Measurements from ENCODE around the gene ZNRF1. TPM values are rescaled to one million over a fixed set of nuclear protein-coding genes. Genes with fewer than 3 reads are reported as not detected.

Gene ZNRF1
- total and polyA plus RNA-seq, 2 of the 13 experiments (the other 11 are each of a cell fraction or from before 2014, with no cell fraction given), result 43.9 to 58.7 TPM

DNA sequence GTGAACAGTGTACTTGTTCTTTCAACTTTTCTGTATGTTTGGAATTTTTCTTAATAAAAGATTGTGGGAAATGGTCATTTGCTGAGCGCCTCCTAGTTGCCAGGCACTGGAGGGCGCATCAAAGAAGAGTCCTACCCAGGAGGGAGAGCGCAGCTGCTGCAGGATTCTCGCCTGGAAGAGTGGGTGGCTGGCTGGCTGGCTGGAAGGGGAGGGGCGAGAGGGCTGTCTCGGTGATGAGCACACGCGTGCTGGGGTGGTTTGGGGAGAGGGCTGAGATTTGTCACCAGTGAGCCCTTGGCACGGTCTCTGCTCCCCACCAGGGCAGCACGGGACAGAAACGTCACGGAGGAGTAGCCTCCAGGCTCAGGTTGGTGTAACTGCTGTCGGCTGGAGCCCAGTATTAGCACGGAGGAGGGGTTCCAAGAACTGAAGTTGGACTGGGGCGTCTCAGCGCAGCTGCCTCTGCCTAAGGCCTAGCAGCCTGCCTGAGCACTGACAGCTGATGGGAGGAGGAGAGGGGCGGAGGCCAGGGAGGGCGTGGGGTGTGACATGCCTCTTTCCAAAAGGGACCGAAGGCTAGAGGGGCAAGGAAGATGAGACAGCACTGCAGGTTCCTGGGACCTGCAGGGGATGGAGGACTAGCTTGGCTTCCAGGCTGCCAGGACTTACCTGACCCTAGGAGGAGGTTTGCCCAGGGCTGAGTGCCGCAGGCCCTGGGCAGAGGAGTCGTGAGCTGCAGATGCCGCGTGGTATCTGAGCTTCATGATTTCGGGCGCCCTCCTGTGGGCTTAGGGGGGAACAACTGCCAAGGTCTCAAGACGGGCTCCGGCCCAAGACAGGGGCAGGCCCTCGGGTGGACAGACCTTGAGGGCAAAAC lies 112.1 kb downstream of the ZNRF1 start (continued):
- TF ChIP-seq, protein P1, sequence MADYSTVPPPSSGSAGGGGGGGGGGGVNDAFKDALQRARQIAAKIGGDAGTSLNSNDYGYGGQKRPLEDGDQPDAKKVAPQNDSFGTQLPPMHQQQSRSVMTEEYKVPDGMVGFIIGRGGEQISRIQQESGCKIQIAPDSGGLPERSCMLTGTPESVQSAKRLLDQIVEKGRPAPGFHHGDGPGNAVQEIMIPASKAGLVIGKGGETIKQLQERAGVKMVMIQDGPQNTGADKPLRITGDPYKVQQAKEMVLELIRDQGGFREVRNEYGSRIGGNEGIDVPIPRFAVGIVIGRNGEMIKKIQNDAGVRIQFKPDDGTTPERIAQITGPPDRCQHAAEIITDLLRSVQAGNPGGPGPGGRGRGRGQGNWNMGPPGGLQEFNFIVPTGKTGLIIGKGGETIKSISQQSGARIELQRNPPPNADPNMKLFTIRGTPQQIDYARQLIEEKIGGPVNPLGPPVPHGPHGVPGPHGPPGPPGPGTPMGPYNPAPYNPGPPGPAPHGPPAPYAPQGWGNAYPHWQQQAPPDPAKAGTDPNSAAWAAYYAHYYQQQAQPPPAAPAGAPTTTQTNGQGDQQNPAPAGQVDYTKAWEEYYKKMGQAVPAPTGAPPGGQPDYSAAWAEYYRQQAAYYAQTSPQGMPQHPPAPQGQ (CRISPR knock-in tag; IDR thresholded peaks at IDR 0.05; ENCODE audit: borderline replicate concordance), result peak; percentile 87; the same call in 1 of the 2 replicates
- TF ChIP-seq ZMYM3 (CRISPR knock-in tag; IDR thresholded peaks at IDR 0.05) (peak; percentile 76; the same call in 1 of the 2 replicates), PRMT3 (CRISPR knock-in tag; IDR thresholded peaks at IDR 0.05; ENCODE audit: borderline replicate concordance, low read depth) (no peak), ZMYM2 (CRISPR knock-in tag; IDR thresholded peaks at IDR 0.05) (no peak), KMT2B (CRISPR knock-in tag; IDR thresholded peaks at IDR 0.05) (no peak), MIXL1 (CRISPR knock-in tag; IDR thresholded peaks at IDR 0.05) (no peak), ZNF484 (CRISPR knock-in tag; IDR thresholded peaks at IDR 0.05; ENCODE audit: borderline replicate concordance, low read depth) (no peak), SAFB2 (CRISPR knock-in tag; IDR thresholded peaks at IDR 0.05; ENCODE audit: borderline replicate concordance, low read depth) (no peak; the same call in 1 of the 2 replicates), RAD51 (IDR thresholded peaks at IDR 0.05; ENCODE audit: borderline replicate concordance) (no peak), ZNF10 (CRISPR knock-in tag; IDR thresholded peaks at IDR 0.05; ENCODE audit: borderline replicate concordance, low read depth) (no peak), ZBTB1 (CRISPR knock-in tag; IDR thresholded peaks at IDR 0.05; ENCODE audit: borderline replicate concordance) (no peak), MEIS1 (CRISPR knock-in tag; IDR thresholded peaks at IDR 0.05; ENCODE audit: borderline replicate concordance) (peak; percentile 71; the same call in 1 of the 2 replicates), ZNF598 (CRISPR knock-in tag; IDR thresholded peaks at IDR 0.05; ENCODE audit: borderline replicate concordance) (no peak; the same call in 1 of the 2 replicates), GPN1 (CRISPR knock-in tag; IDR thresholded peaks at IDR 0.05; ENCODE audit: borderline replicate concordance) (no peak), JUN (CRISPR knock-in tag; IDR thresholded peaks at IDR 0.05) (0 out of 2 replicates have a peak, but pooled peaks have one; percentile 61), SNAI1 (CRISPR knock-in tag; IDR thresholded peaks at IDR 0.05; ENCODE audit: borderline replicate concordance) (no peak), TCF12 (IDR thresholded peaks at IDR 0.05) (no peak), TCF12 (CRISPR knock-in tag; IDR thresholded peaks at IDR 0.05) (no peak), ZNF563 (CRISPR knock-in tag; IDR thresholded peaks at IDR 0.05) (no peak), HES4 (CRISPR knock-in tag; IDR thresholded peaks at IDR 0.05; ENCODE audit: borderline replicate concordance) (no peak), MATR3 (CRISPR knock-in tag; IDR thresholded peaks at IDR 0.05) (peak; percentile 85; the same call in 1 of the 2 replicates), ZNF333 (CRISPR knock-in tag; IDR thresholded peaks at IDR 0.05; ENCODE audit: borderline replicate concordance) (no peak; the same call in none of the 2 replicates)
- TF ChIP-seq, protein P2, sequence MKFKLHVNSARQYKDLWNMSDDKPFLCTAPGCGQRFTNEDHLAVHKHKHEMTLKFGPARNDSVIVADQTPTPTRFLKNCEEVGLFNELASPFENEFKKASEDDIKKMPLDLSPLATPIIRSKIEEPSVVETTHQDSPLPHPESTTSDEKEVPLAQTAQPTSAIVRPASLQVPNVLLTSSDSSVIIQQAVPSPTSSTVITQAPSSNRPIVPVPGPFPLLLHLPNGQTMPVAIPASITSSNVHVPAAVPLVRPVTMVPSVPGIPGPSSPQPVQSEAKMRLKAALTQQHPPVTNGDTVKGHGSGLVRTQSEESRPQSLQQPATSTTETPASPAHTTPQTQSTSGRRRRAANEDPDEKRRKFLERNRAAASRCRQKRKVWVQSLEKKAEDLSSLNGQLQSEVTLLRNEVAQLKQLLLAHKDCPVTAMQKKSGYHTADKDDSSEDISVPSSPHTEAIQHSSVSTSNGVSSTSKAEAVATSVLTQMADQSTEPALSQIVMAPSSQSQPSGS (CRISPR knock-in tag; IDR thresholded peaks at IDR 0.05), result peak; percentile 71
- TF ChIP-seq, protein P3, sequence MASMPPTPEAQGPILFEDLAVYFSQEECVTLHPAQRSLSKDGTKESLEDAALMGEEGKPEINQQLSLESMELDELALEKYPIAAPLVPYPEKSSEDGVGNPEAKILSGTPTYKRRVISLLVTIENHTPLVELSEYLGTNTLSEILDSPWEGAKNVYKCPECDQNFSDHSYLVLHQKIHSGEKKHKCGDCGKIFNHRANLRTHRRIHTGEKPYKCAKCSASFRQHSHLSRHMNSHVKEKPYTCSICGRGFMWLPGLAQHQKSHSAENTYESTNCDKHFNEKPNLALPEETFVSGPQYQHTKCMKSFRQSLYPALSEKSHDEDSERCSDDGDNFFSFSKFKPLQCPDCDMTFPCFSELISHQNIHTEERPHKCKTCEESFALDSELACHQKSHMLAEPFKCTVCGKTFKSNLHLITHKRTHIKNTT (CRISPR knock-in tag; IDR thresholded peaks at IDR 0.05), result no peak
- TF ChIP-seq, protein P4, sequence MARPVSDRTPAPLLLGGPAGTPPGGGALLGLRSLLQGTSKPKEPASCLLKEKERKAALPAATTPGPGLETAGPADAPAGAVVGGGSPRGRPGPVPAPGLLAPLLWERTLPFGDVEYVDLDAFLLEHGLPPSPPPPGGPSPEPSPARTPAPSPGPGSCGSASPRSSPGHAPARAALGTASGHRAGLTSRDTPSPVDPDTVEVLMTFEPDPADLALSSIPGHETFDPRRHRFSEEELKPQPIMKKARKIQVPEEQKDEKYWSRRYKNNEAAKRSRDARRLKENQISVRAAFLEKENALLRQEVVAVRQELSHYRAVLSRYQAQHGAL (CRISPR knock-in tag; IDR thresholded peaks at IDR 0.05; ENCODE audit: not compliant biosample characterization), result peak; percentile 93

Data from HepG2 (cell line).